Inflammatory macrophage (primary cell): Measurements from ENCODE around the gene FAM241B.

Source experiments
- DNase-seq, 2 donors: peaks; one replicate each; pipeline ENCODE4 v3.0.0-alpha.2; 2020 to 2022

Gene FAM241B

DNA sequence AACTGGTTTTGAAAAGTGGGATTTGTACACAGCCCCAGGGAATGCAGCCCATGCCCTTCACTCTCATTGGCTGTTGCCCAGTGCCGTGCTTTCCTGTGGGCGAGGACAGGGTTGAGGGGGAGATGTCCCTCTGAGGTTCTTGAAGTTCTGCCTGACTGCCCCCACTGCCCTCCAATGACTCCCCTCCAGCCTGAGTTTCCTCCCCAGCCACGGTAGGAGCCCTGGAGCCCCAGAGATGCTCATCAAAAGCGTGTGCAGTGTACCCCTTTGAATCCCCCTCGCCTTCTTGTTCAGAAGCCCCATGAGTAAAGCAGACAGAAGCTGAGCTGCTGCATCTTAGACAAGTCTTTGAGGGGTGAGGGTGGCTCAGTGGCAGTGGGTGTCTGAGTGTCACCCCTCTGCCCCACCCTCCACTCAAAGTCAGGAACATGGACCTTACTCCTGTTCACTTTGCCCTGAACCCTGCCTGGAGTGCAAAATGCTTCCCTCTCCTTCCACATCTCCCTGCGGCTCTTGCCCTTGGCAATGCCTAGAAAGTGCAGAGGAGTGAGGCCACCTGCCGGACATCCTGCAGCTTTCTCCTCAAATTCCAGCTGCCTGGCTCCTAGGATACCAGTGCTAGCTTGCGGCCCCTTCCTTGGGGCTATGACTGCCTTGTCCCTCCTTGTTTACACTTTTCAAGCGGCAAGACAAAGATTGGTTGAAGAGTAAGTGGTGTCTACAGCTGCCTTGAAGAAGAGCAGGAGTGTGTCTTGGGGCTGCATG, 19.9 kb downstream of the FAM241B start:
- no peak for DNase-seq

DNA sequence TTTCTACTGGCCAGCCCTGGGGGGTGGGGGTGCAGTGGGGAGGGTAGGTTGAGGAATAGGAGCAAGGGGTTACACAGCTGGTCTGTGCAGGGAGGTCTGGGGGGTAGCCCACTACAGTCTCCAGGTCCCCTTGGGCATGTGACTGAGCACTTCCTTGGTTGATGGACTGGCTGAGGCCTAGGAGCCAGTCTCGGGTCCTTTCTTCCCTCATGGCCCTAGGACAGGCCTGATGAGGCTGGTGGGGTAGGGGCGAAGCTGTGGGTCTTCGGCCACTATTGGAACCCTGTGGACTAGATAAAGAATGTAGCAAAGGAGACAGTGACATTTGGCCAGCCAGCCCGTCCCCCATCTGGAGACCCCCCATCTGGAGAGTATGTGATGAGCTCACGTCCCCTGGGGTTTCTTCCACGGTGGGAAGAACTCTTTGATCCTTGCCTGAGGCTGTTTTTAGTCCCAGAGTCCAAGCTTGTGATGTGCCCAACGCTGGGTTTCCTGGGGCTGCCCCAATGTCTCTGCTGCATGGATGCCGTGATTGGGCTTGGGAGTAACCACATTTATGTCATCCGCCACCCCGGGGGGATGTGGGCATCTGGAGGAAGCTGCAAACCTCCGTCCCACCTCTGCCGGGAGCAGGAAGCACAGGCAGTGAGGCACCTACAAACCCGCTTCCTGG, 20.7 kb downstream of the FAM241B start:
- peak in 1 of 2 donors; percentile 11 for DNase-seq

DNA sequence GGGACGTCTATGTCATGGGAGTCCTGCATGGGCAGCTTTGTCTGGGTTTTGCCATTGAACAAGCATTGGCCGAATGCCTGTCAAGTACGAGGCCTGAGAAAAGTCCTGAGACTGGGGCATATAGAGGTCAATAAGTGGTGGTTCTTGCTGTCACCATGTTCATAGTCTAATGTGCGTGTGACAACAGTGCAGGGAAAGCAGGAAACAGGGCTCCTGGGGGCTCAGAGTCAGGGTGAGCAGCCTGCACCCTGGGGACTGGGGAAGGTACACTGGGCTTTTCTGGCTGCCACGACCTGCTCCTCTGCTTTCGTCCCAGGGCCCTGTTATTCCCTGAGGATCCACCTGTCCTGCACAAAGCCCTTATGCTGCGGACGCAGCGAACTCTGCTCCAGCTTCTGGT, 21.3 kb downstream of the FAM241B start:
- no peak for DNase-seq

DNA sequence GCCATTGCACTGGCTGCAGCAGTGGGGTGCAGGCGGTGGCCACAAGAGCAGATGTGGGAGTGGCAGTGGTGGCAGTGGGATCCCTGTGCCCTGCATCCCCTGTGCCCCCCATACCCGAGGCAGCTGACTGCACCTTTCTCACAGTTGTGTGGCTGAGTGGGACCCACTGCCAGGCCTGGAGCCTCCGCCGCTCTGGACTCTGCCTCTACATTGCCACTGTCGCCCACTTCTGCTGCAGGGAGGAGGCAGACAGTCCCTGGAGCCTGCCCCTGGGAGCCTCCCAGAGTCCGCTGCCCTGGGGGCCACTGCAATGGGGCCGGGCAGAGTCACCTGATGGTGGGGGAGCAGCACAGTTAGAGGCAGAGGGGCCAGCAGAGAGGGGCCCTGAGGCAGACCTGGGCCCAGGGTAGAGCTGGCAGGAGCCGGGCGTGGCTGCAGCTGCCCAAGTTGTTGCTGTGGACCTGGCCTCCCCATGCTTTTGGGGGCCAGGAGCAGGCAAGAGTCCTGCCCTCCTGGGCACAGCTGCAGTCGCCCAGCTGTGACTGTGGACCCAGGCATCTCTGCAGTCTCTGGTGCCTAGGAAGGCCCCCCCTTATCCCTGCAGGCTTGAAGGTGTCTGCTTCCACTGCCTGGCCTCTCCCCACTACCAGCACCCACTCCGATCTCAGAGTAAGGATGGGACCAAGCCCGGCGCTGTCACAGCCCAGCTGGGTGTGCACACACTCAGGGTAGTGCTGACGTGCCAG, 22.2 kb downstream of the FAM241B start:
- DNase-seq: no peak

DNA sequence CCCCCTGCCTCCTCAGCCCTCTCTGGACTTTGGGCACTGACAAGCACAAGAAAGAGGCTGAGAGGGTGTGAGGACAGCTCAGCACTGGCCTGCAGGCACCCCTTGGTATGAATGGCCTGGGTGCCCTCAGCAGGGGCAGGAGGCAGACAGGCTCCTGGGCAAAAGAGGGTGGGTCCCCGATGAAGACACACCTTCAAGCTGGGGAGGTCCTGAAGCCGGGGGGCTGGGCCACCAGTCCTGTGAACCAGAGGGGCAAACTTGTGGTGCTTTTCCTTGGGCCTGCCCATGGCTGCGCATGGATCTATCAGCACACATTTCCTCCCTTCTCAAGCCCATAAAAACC, 22.8 kb downstream of the FAM241B start:
- no peak for DNase-seq

DNA sequence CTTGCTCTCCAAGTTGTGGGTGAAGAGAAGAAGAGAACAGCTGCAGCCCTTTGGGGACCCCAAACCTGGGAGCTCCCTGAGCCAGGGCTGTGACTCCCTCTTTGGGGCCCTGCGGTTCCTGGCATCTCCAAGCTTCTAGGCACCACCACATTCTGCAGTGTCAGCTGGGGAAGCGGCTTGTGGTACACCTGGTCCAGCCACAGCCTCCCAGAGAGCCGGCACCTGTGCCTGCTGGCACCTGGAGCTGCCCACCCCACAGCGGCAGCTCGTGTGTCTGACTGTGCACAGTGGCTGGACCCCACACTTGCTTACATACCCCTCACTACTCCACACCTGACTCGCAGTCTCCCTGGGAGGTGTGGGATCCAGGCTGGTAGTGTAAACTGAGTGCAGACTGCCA, 23.5 kb downstream of the FAM241B start:
- DNase-seq: no peak

DNA sequence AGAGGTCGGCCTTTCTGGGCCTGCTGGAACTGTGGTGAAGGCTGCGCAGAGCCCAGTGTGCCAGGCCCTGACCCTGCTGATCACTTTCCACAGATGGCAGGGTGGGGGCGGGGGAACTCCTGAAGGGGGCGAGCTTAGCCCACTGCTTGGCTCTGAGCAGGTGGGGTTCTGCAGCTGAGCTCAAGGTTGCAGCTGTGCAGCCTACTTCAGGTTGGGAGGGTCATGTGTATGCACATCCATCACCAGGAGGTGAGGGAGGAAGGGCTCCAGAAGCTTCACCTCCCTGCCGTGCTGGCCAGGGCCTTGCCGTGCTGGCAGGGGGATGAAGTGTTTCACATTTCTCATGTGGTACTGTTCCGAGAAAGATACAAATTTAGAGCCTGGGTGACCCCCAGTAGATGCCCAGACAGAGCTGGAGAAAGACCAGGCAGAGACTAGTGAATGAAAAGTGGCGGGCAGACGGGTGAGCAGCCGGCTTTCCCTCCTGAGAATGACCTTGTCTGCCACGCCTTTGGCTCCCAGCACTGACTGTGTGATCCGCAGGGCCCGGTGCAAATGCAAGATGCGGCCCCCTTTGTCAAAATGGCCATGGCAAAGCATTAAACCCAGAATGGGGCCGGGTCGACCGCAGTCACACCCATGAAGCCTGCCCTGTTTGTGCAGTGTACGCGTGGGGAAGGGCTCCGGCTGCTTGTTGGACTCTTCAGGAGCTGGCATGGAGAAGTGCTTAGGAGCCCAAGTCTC, 25.2 kb downstream of the FAM241B start:
- DNase-seq: no peak

DNA sequence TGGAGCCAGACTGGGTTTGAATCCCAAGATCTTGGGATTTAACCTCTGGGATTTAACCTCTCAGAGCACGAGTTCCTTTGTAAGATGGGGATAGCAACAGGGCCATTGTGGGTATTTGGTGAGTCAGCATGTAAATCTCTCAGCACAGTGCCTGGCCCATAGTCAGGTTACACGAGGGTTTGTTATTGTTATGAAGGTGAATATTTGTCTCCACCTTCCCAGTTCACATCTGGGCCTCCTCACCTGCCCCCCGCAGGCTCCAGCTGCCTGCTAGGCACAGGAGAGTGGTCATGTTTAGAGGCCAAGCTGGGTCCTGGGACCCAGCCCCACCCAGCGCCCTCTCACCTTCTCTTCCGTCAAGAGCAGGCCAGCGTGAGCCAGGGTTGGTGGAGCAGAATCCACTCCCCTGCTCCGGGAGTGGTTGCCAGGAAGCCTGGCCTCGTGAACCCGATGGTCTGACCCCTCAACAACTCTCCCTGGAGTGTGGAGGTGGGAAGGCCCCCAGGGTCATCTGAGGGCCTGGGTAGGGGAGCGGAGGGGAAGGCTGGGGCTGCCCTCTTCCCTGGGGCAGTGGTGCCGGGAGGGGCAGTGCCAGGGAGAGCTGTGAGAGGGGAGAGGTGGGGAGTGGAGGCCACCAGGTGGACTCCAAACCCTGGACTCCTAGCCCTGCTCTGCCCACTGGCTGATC, 26.0 kb downstream of the FAM241B start:
- DNase-seq: no peak

DNA sequence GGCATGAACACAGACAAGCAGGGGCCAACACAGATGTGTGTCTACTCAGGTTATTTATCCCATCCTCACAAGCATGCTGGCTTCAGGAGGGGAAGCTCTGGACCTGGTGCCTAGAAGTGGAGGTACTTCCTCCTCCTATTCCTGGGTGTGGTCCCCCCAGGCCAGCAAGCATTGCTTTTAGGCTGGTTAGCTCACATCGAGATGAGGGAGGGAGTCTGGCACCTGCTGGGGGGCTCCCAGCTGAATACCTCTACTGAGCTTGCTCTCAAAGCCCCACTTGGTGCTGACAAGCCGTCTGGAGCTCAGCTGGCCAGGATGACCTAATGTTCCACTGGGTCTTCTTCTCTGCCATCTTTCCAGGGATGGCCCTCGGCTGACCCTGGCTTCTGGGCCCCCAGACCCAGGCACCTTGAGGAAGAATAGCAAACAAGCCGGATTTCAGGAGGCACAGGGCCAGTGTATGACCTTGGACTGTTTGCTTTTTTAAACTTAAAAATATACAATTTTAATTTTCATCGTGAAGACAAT, 26.8 kb downstream of the FAM241B start:
- DNase-seq: no peak

DNA sequence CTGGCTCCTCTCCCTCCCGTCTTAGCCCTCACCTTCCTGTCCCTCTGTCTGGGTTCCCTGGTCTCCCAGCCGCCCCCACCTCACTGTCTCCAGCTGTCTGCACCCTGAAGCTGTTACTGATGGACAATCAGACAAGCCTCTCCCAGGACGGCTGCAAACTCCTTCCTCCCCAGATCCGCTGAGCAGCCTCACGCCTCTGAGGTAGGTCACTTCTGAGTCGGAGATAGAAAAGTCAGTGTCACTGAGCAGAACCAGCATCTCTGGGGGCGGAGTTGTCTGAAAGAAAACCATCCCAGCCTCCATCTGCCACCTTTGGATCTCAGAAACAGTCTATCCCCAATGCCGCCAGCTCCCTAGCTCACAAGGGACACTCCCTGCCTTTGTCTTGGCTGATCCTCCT, 27.4 kb downstream of the FAM241B start:
- no peak for DNase-seq

DNA sequence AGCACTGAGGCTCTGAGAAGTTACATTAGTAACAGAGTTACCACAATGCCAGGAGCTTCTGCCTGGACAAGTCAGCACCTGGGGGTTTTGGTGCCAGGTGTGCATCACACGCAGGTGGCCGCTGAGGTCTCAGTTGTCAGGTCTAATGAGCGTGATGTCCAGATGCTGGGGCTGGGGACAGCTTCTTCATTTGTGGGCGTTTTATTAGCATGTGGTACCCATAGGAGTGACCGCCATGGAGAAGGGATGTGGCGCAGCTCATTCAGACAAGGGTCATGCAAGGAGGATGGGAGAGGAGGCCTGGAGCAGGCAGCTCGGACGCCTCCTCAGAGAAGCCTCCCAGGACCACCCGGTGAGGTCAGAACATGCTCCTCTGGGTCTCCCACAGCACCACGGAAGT, 27.8 kb downstream of the FAM241B start:
- no peak for DNase-seq

DNA sequence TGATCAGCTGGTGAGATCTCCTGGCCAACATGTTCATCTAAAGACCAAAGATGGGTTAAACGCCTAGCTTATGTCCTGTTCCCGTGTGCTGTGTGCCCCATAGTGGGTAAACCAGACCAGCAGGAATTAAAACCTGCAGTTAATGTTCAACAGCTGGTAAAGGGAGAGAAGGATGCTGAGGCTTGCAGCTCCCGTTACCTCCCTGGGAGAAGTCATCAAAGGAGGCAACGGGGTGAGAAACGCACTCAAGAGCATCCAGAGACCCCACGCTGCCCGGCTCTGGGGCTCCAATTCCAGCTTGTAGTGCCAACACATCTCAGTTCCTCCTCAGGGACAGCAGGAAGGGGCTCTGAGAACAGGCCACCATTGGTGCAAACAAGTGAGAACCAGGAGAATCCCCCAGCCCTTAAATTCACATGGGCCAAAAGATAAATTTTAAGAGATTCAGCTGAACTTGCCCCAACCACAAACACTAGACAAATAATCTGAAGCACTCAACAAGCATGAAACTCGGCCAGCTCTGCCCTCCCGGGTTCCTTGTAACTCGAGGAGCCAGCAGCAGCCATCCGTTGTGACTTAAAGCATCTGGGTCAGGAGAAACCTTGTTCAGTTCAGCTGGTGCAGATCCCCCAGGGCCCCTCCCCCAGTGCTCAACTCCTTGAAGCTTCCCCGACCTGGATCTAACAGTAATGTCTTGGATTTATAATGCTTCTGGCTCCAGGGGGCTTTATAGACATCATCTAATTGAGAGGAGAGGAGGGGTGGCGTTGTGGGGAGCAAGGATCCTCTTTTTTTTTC, 29.4 kb downstream of the FAM241B start:
- no peak for DNase-seq

DNA sequence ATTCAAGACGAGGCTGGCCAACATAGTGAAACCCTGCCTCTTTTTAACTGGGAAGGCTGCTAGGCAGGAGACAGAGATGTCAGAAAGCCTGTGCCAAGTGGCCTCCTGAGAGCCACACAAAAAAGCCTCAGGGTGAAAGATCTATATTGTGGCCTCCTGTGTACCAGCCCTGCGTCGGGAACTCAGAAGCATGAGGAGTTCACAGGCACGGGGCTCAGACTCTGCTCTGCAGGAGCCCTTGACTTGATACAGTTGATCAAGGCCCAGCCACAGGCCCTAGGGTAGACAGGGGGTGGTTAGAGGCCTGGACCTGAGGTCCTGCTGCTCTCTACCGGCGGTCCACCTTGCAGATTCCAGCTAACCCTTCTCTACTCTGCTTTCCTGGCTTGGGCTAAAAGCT, 30.2 kb downstream of the FAM241B start:
- DNase-seq: no peak

DNA sequence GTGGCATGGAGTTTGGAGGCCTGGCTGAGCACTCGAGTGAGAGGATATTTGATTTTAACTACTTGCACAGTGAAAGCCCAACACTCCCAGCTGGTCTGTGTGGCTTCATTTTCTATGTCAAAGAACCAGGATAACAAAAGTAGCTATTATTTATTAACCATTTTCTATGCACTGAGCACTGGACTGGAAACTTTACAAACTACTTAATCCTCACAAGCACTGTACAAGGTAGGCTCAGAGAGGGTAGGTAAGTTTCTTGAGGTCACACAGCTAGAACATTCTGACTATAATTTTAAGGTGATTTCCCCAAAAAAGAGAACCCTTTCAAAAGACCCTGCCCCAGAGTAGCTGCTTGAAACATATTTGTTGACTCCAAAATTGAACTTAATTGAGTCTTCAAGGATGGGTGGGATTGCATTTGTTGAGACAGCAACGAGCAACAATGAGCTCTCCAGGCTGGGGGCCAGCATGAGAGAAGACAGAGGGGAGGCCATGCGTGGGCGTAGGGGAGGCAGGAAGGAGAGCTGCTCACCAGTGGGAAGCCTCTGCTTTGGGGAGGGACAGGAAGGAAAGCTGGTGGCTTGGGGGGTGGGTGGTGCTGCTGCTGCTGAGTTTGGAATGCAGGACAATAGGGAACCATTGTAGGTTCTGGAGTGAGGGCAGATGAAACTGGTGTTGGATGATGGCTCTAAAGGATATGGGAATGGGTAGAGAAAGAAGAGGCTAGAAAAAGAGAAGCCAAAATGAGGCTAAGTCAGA, 31.5 kb downstream of the FAM241B start:
- DNase-seq: no peak

DNA sequence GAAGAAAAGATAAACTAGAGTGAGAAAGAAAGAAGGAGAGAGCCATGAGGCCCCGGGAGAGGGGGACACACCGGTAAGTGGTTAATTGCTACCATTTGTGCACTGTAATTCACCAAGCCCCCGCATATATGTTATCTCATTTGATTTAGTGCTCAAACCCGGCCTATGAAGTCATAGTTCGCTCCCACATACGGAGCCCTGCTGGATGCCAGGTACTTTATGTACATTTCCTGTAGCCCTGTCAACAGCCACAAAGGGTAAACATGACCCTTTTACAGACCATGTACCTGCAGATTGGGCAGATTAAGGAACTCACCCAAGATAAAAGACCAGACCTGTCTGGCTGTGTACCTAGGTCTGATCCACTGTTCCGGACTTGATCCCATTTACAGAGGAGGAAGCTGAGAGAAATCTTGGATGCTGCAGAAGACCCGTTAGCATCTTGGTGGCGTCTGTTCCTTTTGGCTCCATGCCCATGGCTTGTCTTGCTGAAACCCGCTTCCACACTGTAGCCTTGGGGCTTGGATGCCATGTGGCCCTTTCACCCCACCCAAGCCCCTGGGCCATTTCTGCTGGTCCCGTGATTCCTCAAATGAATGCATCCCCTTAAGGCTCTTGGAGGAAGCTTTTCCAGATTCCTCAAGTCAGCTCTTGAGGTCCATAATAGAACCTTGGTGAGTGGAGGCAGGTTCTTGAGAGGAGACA, 32.3 kb downstream of the FAM241B start:
- no peak for DNase-seq

DNA sequence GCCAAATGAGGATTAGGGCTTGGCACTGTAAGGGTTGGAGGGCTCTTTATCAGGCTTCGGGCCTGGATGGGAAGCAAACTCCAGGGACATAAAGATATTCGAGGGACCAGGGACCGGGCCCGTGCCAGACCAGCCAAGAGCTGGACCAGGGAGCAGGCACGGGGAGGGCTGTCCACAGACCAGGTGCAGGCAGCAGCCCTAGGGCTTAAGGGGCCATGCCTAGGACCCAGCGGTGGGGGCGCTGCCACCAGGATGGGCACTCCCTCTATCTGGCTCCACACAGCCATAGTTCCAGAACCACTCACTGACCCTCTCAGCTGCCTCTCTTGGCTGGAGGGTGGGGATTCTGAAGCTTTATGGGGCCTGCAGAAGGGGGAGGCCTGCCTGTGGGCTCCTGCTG, 32.9 kb downstream of the FAM241B start:
- DNase-seq: no peak

DNA sequence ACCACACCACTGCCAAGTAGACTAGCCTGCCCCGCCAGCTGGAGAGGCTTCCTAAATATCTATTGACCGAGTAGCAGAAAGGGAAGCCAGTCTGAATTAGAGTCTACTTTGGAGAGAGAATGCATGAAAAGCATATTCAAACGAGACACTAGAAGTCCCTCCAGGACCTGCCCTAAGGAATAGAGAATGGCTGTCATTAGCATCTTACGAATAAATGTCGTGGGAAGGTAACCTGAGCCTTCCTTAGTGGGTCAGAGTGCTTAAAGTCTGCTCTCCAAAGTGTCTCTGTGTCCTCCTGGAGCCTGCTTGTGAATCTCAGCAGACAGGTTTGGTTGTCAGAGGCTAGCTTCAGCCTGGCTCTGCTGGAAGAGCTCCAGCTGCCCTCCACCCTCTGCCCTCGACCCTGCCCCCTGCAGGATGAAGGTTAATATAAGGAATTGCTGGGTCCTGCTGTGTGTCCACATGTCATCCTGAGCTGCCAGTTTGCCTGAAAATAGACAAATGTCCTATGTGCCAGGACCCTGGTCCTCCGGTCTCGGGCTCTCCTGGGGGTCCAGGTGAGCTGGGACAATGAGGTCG, 33.4 kb downstream of the FAM241B start:
- no peak for DNase-seq

DNA sequence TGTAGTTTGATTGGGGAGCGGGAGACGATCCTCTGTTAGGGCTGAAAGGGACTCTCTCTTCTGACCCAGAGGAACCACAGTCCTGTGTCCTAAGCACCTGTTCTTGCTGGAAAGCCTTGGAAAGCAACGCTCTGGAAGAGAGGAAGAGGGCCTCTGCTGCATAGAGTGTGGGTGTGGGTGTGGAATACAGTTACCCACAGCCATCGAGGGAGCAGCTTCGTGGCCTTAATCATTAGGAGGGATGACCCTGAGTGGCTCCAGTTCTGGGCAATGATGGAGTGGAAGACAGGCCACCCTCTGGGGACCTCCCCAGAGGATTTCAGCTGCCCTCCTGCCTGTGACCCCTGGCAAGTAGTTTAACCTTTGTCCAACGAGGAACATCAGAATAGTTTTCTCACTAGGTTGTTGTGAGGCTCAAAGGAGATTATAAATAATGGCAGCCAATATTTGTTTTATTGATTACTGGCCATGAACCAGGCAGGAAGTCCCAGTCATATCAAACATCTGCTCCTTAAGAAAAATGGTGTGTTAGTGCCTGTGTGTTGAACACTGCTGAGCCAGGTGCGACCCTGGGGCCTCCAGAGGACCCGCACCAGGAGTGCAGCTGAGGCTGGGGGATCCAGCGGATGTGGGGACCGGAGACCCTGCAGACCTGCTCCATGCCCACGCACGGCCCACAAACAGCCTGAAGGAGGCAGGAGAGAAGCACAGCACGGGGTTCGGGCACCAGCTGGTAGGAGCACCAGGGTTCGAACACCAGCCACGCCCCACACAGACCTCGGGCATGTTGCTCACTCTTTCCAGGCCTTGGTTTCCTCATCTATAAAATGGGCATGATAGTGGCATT, 35.6 kb downstream of the FAM241B start:
- no peak for DNase-seq

DNA sequence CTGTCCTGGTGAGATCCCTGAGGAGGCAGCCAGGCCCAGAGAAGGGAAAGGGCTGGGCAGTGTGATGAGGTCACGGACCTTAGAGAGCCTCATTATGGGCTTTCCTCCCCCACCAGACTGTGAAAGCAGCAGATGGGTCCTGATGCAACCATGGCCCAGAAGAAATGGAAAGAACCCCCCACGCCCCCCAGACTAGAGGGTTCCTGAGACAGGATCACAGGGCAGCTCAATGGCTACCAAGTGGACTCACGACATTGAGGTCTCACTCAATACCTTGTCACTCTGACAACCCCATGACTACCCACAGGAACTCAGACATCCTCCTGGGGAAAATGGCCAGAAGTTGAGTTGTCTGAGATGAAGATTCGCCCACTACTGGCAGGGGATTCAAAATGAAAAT, 36.7 kb downstream of the FAM241B start:
- DNase-seq: no peak
